GM18868 (cell line): ENCODE results near the gene BBS4.
"Not testable (repeated sequence)": the region's sequence is repeated elsewhere in the genome, so short reads cannot be mapped to it uniquely, and the experiment has no call there.

Experiments
- ATAC-seq: cut with Tn5 transposase; IDR thresholded peaks from one replicate; pipeline ENCODE4 v1.9.1; 2021; ENCODE audit warnings: mild to moderate bottlenecking, moderate library complexity; ENCODE audit not compliant: unreplicated experiment

BBS4 gene

DNA sequence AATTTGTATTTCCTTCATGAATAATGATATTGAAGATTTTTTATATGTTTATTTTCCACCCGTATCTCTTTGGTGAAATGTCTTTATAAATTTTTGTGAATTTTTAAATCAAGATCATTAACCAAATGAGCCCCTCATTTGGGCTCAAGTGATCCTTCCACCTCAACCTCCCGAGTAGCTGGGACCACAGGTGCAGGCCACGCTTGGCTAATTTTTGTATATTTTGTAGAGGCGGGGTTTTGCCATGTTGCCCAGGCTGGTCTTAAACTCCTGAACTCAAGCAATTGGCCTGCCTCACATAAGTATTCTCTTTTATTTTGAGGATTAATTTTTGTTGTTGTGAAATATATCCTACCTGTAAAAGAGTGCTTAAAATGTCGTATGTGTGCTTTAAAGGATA, 4.9 kb downstream of the BBS4 start:
- ATAC-seq = no peak

DNA sequence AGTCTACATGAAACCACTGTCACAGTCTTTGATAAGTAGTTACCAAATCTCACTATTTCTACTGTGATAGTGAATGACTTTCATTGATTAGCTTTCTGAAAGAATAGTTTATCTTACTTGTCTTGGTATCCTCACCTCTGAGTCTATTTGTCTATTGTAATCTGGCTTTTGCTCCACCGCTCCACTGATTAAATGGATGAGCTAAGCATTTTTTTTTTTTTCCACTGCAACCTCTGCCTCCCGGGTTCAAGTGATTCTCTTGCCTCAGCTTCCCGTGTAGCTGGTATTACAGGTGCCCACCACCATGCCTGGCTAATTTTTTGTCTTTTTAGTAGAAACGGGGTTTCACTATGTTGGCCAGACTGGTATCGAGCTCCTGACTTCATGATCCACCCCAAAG, 12.9 kb downstream of the BBS4 start:
- no peak for ATAC-seq

DNA sequence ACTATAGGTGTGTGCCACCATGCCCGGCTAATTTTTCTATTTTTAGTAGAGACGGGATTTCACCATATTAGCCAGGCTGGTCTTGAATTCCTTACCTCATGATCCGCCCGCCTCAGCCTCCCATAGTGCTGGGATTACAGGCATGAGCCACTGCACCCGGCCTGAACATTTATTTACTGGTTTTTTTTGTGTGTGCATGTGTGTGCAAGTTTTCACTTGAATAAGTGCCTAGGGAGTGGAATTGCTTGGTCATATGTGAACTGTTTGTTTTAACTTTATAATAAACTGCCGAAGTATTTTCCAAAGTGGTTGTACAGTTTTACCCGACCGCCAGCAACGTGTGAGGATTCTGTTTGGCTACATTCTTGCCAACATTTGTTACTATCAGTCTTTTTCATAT, 14.1 kb downstream of the BBS4 start:
- ATAC-seq = no peak

DNA sequence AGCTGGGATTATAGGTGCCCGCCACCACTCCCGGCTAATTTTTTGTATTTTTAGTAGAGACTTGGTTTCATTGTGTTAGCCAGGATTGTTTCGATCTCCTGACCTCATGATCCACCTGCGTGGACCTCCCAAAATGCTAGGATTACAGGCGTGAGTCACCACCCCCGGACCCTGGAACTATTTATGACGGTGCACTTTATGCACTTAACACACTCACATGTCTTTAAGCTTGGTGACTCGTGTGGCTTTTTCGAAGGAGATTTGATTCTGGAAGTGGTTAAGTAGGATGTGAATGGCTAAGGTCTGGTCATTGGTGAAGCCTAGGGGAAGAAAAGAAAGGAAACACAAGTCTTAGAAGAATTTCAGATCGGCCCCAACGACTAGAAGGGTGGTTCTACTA, 20.3 kb downstream of the BBS4 start:
- ATAC-seq = no peak

DNA sequence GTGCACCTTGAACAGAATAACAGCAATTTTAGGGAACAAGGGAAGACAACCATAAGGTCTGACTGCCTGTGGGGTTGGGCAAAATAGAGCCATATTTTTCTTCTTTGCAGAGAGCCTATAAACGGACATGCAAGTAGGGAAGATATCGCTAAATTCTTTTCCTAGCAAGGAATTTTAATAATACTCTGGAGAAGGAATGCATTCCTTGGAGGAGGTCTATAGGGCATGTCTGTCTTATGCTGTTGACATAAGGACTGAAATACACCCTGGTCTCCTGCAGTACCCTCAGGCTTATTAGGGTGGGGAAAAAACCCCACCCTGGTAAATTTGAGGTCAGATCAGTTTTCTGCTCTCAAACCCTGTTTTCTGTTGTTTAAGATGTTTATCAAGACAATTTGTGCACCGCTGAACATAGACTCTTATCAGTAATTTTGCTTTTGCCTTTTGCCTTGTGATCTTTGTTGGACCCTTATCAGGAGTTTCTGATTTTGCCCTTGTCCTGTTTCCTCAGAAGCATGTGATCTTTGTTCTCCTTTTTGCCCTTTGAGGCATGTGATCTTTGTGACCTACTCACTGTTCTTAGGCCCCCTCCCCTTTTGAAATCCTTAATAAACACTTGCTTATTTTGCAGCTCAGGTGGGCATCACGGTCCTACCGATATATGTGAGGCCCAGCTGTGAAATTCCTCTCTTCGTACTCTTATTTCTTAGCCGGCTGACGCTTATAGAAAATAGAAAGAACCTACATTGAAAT, 22.7 kb downstream of the BBS4 start:
- not testable (repeated sequence) for ATAC-seq

DNA sequence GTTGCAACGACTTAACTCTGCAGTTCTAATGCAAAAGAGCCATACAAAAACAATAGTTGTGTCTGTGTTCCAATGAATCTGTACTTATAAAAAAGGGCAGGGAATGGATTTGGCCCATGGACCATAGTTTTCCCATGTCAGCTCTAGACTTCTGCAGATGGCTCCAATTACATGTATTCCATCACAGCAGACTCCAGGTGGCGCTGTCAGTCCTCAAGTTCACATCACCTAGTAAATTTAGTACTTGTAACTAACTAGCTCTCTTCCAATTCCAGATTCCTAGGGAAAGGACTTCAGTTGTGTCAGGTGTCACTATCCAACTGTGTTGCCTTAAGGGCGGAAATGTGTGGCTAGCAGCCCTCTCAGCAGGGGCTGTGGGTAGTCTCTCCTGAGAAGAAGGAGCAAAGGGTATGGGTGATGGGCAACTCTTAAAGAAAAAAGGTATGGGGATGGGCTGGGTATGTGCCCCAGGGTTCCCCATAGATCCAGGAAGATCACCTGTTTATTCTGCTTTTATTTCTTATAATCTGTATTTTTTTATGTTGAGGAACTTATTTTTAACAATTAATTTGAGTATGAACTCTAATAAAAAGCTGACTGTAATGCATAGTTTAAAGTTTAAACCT, 36.2 kb downstream of the BBS4 start:
- no peak for ATAC-seq

DNA sequence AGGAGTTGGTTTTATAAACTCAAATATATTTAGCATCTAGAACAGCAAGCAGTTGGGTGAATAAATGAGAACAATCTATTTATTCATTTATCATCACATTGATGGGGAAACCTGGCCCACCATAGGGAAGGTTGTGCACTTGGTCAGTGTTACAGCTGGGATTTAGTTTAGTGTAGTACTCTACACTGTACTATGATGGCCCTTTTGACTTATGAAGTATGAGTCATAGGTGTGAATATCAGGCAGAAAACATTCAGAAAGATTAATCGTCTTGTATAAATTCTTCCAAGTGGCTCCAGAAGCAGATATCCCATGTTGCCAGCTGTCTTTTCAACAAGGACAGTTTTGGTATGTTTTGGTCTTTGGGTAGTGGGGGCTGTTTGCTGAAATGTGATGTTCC, 38.0 kb downstream of the BBS4 start:
- ATAC-seq = no peak

DNA sequence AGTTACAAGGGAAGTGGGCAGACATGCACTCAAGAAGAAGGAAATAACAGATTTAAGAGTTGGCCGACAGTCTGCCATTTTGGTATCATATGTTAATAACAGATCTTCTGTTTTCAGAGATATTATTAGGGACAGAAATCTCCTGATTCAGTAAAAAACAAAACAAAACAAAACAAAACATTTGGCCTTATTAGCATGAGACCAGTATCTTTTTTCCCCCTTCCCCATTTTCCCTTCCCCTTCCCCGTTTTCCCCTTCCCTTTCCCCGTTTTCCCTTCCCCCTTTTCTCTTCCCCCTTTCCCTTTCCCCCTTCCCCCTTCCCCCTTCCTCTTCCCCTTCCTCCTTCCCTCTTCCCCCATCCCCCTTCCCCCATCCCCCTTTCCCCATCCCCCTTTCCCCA, 39.4 kb downstream of the BBS4 start:
- ATAC-seq = no peak

DNA sequence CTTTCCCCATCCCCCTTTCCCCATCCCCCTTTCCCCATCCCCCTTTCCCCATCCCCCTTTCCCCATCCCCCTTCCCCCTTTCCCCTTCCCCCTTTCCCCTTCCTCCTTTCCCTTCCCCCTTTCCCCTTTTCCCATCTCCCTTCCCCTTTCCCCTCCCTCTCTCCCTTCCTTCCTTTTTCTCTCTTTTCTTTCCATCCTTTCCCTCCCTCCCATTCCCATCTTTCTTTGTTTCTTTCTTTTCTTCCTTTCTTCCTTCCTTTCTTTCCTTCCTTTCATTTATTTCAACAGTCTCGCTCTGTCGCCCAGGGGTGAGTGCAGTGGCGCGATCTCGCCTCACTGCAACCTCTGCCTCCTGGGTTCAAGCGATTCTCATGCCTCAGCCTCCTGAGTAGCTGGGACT, 39.8 kb downstream of the BBS4 start:
- not testable (repeated sequence) for ATAC-seq

DNA sequence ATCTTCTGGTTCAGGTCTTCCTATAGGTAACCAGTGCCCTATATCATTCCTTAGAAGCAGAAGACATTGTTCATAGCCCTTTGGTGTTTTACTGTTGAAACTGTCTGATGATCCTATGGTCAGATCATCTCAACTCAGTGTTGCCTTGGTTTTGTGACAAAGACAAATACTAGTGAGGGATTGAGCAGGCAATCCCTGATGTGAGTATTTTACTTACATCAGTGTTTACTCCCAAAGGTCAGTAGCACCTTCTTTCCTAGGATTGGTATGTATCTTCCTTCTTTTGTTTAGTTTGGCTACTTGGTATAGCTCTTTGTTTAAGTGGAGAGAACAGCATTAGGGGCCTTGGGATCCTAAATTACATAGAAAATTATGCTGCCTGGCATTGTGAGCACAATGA, 41.1 kb downstream of the BBS4 start:
- no peak for ATAC-seq

DNA sequence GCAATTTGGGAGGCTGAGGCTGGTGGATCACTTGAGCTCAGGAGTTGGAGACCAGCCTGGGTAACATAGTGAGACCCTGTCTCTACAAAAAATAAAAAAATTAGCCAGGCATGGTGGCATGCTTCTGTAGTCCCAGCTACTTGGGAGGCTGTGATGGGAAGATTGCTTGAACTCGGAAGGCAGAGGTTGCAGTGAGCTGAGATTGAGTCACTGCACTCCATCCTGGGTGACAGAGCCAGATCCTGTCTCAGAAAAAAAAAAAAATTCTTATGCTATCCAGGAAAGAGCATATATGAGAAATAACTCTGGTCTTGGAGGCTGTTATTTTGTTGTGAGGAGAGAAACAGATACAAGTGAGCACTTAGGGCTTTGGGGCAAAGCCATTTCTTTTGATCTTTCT, 42.2 kb downstream of the BBS4 start:
- not testable (repeated sequence) for ATAC-seq

DNA sequence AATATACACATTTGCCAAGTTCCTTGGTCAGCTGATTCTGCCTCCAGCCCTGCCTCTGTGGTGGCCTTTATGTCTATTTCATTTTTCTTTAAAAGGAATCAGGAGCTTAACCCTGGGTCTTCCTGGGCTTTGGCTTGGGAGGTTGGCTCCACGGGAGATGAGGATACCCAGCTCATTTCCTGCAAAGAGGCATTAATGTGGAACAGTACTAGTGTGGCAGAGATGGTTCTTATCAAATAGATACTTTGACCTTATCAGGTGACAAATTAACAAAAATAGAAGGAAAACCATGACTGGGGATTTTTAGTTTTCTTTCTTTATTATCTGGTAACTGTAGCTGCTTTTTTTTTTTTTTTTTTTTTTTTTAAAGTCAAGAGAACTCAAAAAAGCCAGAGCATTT, 42.8 kb downstream of the BBS4 start:
- no peak for ATAC-seq

DNA sequence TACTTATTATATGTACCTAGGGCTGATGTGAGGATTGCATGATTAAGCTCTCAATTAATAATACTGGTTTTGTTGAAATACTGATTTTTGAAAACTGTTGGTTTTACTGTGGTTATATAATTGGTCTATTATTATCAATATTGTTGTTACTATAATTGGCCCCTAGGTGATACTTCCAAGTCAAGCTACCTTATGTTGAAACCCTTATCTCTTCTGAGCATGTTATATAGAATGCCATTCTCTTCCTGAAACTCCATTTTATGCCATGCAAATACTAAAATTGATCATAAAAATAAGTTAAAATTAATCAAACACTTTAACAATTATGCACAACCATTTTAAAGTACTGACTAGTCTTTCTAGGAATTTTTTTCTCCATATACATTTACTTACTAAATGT, 46.1 kb downstream of the BBS4 start:
- ATAC-seq = no peak

DNA sequence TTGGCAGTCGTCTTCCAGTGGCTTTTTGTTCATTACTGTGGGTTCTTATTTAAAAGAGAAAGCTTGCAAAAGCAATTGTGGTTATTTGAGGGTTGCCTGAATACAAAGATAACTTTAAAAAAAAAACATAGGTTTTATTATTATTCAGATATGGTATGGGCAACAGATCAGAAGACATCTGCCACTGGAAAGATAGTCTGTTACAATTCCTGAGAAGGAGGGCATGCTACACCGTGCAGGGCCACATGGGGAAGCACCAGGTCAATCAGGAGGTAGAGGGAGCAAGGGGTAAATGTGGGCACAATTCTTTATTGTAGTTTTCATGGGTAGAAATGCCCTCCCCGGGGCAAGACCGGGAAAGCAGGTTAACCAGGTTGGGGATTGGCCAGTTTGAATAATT, 46.5 kb downstream of the BBS4 start:
- no peak for ATAC-seq

DNA sequence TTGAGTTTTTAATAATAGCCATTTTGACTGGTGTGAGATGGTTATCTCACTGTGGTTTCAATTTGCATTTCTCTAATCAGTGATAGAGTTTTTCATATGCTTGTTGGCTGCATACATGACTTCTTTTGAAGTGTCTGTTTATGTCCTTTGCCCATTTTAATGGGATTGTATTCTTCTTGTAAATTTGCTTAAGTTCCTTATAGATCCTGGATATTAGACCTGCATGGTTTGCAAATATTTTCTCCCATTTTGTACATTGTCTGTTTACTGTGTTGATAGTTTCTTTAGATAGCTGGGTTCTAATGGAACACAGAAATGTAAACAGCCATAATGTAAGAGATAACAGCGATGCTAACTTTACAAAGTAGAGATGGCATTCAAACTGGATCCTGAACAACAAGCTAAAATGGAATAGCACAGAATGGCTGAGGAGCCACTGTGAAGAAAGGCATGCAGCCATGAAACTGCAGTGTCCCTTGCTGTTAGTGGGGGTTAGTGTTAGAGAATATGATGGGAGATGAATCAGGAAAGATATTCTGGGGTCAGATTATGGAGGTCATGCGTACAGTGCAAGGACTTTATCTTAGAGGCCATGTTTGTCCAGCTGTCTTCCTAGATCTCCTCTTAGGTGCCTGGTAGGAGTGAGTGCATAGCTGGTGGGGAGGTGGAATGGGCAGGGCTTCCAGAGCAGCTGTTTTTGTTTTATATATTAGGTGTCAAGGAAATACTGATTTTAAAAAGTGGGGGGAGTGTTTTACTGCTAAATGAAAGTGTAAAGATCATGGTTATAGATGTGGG, 48.1 kb downstream of the BBS4 start:
- no peak for ATAC-seq

DNA sequence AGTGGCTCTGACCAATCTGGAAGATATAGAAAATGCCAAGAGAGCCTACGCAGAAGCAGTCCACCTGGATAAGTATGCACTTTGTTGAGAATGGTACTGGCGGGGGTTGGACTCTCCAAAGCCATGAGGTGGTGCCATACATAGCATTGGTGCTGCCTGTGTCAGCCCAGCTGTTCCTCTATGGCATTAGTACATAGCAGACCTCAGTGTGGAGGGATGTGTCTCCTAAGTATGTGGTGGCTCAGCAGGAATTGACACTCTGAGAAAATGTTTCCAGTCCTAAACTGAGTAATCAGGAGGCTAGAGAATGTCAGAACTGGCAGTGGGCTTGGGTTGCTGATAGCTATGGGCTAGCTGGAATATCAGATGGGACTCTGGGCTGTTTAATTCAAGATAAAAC, 49.1 kb downstream of the BBS4 start:
- no peak for ATAC-seq

DNA sequence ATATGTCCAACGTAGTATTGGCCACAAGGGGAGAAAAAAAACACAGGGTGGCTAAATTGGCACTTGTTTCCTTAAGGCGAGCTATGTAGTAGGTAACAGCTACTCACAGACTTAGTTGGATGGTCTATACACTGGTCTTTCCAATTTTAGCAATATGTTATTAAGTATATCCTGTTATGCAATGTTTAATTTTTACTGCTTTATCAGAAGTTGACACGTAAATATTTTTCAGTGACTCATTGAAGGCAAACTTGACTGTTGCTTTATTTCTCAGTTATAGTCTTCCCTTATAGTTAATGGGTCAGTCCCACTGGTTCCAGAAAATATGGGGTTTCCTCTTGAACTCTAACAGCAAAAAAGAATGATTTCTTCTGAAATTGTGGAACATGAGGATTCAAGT, 51.1 kb downstream of the BBS4 start:
- ATAC-seq = no peak

DNA sequence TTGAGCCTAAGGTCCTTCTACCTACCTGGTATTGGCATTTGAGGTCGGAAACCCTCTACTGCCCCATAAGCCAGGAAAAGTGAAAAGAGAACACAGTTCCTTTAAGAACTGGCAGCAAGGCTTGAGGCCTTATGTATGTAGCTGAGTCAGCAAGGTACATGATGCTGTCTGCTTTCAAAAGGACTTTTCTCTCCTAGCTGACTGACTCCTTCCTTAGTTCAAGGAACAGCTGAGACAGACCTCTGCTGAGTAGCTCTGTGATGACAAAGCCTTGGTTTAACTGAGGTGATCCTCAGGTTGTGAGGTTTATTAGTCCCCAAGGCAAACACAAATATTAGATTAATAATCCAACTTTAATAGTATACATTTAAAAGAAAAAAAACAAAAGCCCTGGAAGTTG, 51.7 kb downstream of the BBS4 start:
- no peak for ATAC-seq

DNA sequence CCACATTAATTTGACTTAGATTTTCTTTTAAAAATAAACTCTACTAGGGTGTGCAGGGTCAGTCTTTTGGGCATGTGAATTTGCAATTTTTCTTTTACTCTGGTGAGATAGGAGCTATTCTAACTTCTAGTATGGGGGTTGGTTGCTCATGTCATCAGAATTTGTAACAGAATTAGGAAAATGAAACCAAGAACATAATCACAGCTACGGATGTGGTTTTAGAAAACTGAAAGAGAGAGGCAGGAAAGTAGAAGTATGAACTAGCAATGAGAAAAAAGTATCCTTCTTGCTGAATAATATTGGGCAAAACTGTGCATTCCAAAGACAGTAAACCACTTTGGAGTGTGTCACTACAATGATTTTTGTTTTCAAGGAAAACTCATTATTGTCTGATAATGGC, 54.2 kb downstream of the BBS4 start:
- peak; percentile 79 for ATAC-seq

DNA sequence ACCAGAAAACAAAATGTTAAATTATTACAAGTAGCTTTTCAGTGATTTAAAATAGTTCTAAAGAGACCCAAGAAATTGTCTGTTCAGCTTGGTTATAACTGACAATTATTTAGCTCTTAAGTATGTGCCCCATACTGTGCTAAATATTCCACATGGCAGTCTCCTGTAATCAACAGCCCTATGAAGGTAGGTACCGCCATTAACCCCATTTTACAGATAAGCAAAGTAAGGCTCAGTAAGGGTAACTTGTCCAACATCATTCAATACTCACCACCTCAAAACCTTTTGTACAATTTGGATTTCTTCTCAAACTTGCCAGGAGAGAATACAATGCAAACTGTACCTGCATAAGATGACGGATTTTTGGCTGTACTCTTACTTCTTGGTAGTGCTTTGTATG, 63.7 kb downstream of the BBS4 start:
- ATAC-seq = no peak

DNA sequence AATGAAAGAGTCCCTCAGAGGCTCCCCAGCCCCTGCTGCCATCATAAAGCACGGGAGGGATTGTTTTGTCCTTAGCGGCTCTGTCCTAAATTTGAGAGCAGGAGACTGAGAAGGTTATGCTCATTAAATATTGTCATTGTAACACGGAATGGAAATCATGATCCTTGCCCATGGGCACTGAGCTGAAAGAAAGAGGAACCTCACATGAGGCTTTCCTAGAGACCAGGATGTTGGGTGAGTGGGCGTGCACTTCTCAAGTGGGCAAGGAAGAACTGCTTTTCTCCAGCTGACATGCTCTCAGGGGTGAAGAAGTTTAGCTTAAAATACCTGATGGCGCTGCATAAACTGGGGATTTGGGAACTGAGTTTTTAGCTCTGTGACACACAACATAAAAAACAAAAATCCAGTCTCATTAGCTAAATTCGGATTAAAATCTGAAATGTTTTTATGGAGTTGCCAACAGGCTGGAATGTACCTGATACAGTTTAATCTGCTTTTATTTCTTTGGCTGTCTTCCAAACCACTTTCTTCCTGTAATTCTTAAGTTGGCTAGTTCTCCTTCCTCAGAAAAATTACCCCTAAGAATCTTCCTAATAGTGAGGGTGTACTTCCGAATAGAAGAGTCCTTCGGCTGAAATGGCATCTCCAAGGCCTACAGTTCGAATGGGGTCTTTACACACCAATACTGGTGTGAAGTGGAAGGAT, 65.9 kb downstream of the BBS4 start:
- no peak for ATAC-seq
